Right cardiac atrium (tissue), 5 donors: Measurements from ENCODE around the gene CHD2. TPM values are rescaled to one million over a fixed set of nuclear protein-coding genes. Genes with fewer than 3 reads are reported as not detected.

Source experiments
- ATAC-seq, 2 donors: fragments of 200-7000 bp; cut with Tn5 transposase; one replicate each; pipeline versions ENCODE4 v1.8.0 to v1.9.1; 2020; ENCODE audit warnings: moderate library complexity in 2 of 2, mild to moderate bottlenecking in 1 of 2
- DNase-seq, 3 donors: peaks; one replicate each; pipeline ENCODE4 v3.0.0-alpha.2; 2020
- H3K27ac ChIP-seq: one replicate; pipeline ENCODE4 v1.5.1; 2013; ENCODE audit warnings: mild to moderate bottlenecking, low read length, control low read depth, moderate library complexity
- H3K27me3 ChIP-seq: one replicate; pipeline ENCODE4 v1.6.1; 2013; ENCODE audit not compliant: control insufficient read depth, insufficient read depth
- H3K4me1 ChIP-seq: one replicate; pipeline ENCODE4 v1.6.1; 2013; ENCODE audit warnings: low read length; ENCODE audit not compliant: control insufficient read depth, insufficient read depth
- H3K4me3 ChIP-seq: one replicate; pipeline ENCODE4 v1.5.1; 2013; ENCODE audit warnings: low read length, control low read depth
- H3K9me3 ChIP-seq: one replicate; pipeline ENCODE4 v1.6.1; 2013; ENCODE audit warnings: low read length; ENCODE audit not compliant: control insufficient read depth
- WGBS: extraction: QIAGEN DNeasy Blood & Tissue Kit; methylation state at CpG from one replicate; pipeline ENCODE4 v1.1.7; 2013; 5-methylcytosine and 5-hydroxymethylcytosine counted together
- intact Hi-C, 4 donors: fragments of 100-400 bp; cut with DNase I; formaldehyde crosslinking; loops; one replicate each; pipeline versions ENCODE4 v1.11.0 to v1.14.0; 2022 to 2023
- polyA plus RNA-seq: library from polyadenylated mRNA; stranded (reverse); fragments of 200-250 nt; gene quantifications from one replicate; pipeline ENCODE4 v1.2.3, GENCODE V29; 2013
- total RNA-seq, 4 donors: library from RNA; stranded (reverse); fragmentation: NEBNext Ultra II Directional; extraction: Animal tissue kit (Norgen Biotek cat#: 25700); gene quantifications; one replicate each; pipeline ENCODE4 v1.2.1, GENCODE V29; 2021
- donor health status: healthy with polysubstance abuse.
- donor health status: DM: no; HTN: yes; CAD: no.
- donor health status: DM: no; HTN: no; CAD: no.
- donor health status: DM: no; HTN: yes; CAD: no; lungs with severe emphysema.
- donor health status: DM: yes; HTN: yes; CAD: no.

The CHD2 gene
- total and polyA plus RNA-seq, 5 donors = 28.4 to 83.6 (median 64.3) TPM

- Histone ChIP-seq H3K27ac (no peak overlapping the region), H3K4me1 (peaks cover 8% of the 10 kb centered on the region), H3K27me3 (no peaks in the 10 kb centered on the region), H3K9me3 (no peaks in the 10 kb centered on the region), H3K4me3 (no peak overlapping the region)
- ATAC-seq (no peak), DNase-seq (peak in 1 of 3 donors; percentile 18)
- 97% methylated on average over 10 of the region's 10 CpGs for WGBS
- intact Hi-C loops = loop anchor here in 3 of 4 donors (10.0 kb wide), 2 partner anchors 75 to 215 kb away; no protein-coding TSS in a partner anchor
These were observed 119.8 kb downstream of the CHD2 start for GRCh38 chr15:93019971-93020370.

- peaks cover 9% of the 10 kb centered on the region for H3K4me1 ChIP-seq
- DNase-seq = peak in 1 of 3 donors; percentile 21
- 94% methylated on average over 3 of the region's 3 CpGs for WGBS
- no peak overlapping the region for H3K4me3 ChIP-seq
- H3K27me3 ChIP-seq = no peaks in the 10 kb centered on the region
- no peaks in the 10 kb centered on the region for H3K9me3 ChIP-seq
- intact Hi-C loops = loop anchor here in 1 of 4 donors (10.0 kb wide), 1 partner anchor 216 kb away; no protein-coding TSS in a partner anchor
- no peak overlapping the region for H3K27ac ChIP-seq
- no peak for ATAC-seq
These were observed 121.0 kb downstream of the CHD2 start for GRCh38 chr15:93020976-93021772.

GRCh38 chr15:93024293-93024692 is 124.2 kb downstream of the CHD2 start:
- no peak overlapping the region for H3K27ac ChIP-seq
- no peaks in the 10 kb centered on the region for H3K9me3 ChIP-seq
- ATAC-seq = no peak
- no peaks in the 10 kb centered on the region for H3K27me3 ChIP-seq
- WGBS = 94% methylated on average over 10 of the region's 10 CpGs
- intact Hi-C loops = loop anchor here in 1 of 4 donors (10.0 kb wide), 1 partner anchor 219 kb away; no protein-coding TSS in a partner anchor
- H3K4me1 ChIP-seq = peaks cover 27% of the 10 kb centered on the region
- no peak overlapping the region for H3K4me3 ChIP-seq
- DNase-seq = peak in 1 of 3 donors; percentile 12

GRCh38 chr15:93024716-93025624 is 124.8 kb downstream of the CHD2 start:
- 78% methylated on average over 8 of the region's 8 CpGs for WGBS
- peak in 1 of 3 donors; percentile 30 for DNase-seq
- ATAC-seq = no peak
- H3K9me3 ChIP-seq = no peaks in the 10 kb centered on the region
- H3K4me1 ChIP-seq = peaks cover 28% of the 10 kb centered on the region
- intact Hi-C loops = loop anchor here in 1 of 4 donors (10.0 kb wide), 1 partner anchor 220 kb away; no protein-coding TSS in a partner anchor
- H3K4me3 ChIP-seq = no peak overlapping the region
- H3K27me3 ChIP-seq = no peaks in the 10 kb centered on the region
- H3K27ac ChIP-seq = peak overlapping the region; percentile 19

- WGBS = 79% methylated on average over 1 of the region's 1 CpG
- no peak overlapping the region for H3K27ac ChIP-seq
- peaks cover 31% of the 10 kb centered on the region for H3K4me1 ChIP-seq
- H3K9me3 ChIP-seq = no peaks in the 10 kb centered on the region
- ATAC-seq = no peak
- H3K27me3 ChIP-seq = no peaks in the 10 kb centered on the region
- peak in 1 of 3 donors; percentile 43 for DNase-seq
- intact Hi-C loops = loop anchor here in 1 of 4 donors (10.0 kb wide), 1 partner anchor 221 kb away; no protein-coding TSS in a partner anchor
- no peak overlapping the region for H3K4me3 ChIP-seq
These were observed 125.5 kb downstream of the CHD2 start for GRCh38 chr15:93025625-93025982.

- peaks cover 31% of the 10 kb centered on the region for H3K4me1 ChIP-seq
- 87% methylated on average over 9 of the region's 9 CpGs for WGBS
- peak in 1 of 3 donors; percentile 36 for DNase-seq
These were observed 126.3 kb downstream of the CHD2 start for GRCh38 chr15:93026380-93026817.

GRCh38 chr15:93027413-93027812 is 127.3 kb downstream of the CHD2 start:
- H3K4me3 ChIP-seq = no peak overlapping the region
- peak overlapping the region; percentile 25 for H3K27ac ChIP-seq
- peaks cover 26% of the 10 kb centered on the region for H3K4me1 ChIP-seq
- intact Hi-C loops = loop anchor here in 1 of 4 donors (10.0 kb wide), 1 partner anchor 223 kb away; no protein-coding TSS in a partner anchor
- no peaks in the 10 kb centered on the region for H3K27me3 ChIP-seq
- ATAC-seq (no peak), DNase-seq (peak in 2 of 3 donors; percentile 60 to 65)
- no peaks in the 10 kb centered on the region for H3K9me3 ChIP-seq
- 67% methylated on average over 10 of the region's 10 CpGs for WGBS

More at GRCh38 chr15:93026380-93026817, 126.3 kb downstream of the CHD2 start:
- no peaks in the 10 kb centered on the region for H3K27me3 ChIP-seq
- no peak overlapping the region for H3K27ac ChIP-seq
- ATAC-seq = no peak
- intact Hi-C loops = loop anchor here in 1 of 4 donors (10.0 kb wide), 1 partner anchor 222 kb away; no protein-coding TSS in a partner anchor
- H3K4me3 ChIP-seq = no peak overlapping the region
- no peaks in the 10 kb centered on the region for H3K9me3 ChIP-seq

GRCh38 chr15:93028111-93028631 is 128.0 kb downstream of the CHD2 start:
- peaks cover 26% of the 10 kb centered on the region for H3K4me1 ChIP-seq
- WGBS = 41% methylated on average over 13 of the region's 13 CpGs
- H3K4me3 ChIP-seq = no peak overlapping the region
- peak overlapping the region; percentile 93 for H3K27ac ChIP-seq
- intact Hi-C loops = loop anchor here in 1 of 4 donors (10.0 kb wide), 1 partner anchor 223 kb away; no protein-coding TSS in a partner anchor
- peak in 2 of 3 donors; percentile 58 to 63 for DNase-seq
- H3K27me3 ChIP-seq = no peaks in the 10 kb centered on the region
- ATAC-seq = peak; percentile 3 to 4
- no peaks in the 10 kb centered on the region for H3K9me3 ChIP-seq

GRCh38 chr15:93028632-93029213 is 128.6 kb downstream of the CHD2 start:
- ATAC-seq (peak; percentile 74), DNase-seq (peak; percentile 92 to 95 (median 95))
- Histone ChIP-seq H3K4me1 (peaks cover 26% of the 10 kb centered on the region), H3K27ac (peak overlapping the region; percentile 93), H3K9me3 (no peaks in the 10 kb centered on the region), H3K27me3 (no peaks in the 10 kb centered on the region), H3K4me3 (no peak overlapping the region)
- 22% methylated on average over 21 of the region's 21 CpGs for WGBS
- intact Hi-C loops = loop anchor here in 1 of 4 donors (10.0 kb wide), 1 partner anchor 224 kb away; no protein-coding TSS in a partner anchor
